Measurements from ENCODE around the gene SH3GL3.

Gene SH3GL3

DNA sequence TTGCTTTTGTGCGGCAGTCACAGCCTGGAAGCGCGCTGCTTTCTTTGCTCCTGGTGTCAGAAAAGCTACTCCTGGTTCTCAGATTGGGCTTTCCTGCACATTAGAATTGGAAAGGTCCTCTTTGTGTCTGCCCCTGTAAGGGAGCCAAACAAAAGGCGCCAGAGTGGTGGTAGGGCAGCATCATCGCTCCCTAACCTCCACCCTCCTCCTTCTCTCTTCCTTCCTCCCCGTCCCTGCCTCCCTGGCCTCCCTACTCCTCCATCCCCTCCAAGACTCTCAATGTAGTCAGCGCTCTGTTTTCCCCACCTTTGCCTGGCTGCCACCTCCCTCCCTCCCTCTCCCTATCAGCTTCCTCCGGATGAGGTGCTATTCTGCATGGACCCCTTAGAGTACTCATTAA is 65.3 kb downstream of the SH3GL3 start:
- no peak for DNase-seq

DNA sequence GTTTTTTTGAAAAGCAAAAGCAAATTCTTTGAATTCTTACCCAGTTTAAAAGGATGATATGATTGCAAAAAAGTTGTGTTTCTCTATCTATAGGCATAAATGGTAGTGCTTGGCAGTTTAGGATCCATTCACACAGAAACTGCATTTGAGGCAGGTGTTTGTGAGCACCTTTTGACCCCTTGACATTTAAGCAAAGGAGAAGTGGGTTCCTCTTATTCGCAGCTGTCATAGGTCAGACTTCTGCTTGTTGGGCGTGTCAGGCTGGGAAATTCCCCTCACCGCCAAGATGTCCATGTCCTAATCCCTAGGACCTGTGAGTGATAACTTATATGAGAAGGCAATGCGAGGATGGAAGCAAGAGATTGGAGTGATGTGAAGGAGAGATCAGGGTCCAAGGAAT is 67.4 kb downstream of the SH3GL3 start:
- no peak for DNase-seq

DNA sequence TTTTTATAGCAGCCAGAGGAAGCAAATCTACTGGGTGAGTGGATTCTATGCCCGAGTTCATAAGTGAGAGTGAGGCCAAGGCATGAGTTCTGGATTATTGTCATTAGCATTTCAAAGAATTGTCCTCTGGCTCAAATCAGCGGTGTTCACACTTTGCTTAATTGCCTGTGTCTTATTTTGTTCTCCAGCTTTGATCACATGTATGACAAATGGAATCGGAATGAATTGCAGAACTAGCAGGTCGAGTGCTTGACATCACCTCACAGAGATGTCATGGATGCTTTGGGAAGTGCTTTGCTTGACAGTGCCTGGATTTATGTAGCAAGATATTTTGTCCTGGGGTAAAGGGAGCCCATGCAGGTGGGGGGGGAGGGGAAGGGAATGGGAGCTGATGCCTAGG is 68.0 kb downstream of the SH3GL3 start:
- DNase-seq: no peak

DNA sequence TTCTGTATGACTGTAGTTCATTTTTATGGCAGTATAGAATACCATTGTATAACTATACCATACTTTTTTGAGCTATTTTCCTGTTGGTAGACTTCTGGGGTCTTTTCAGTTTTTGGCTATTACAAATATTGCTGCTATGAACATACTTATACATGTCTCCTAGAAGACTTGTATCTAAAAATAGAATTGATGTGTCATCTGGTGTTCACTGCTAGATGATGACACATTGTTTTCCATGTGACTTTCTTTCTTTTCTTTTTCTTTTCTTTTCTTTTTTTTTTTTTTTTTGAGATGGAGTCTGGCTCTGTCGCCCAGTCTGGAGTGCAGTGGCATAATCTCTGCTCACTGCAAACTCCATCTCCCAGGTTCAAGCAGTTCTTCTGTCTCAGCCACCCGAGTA is 69.8 kb downstream of the SH3GL3 start:
- DNase-seq: no peak

DNA sequence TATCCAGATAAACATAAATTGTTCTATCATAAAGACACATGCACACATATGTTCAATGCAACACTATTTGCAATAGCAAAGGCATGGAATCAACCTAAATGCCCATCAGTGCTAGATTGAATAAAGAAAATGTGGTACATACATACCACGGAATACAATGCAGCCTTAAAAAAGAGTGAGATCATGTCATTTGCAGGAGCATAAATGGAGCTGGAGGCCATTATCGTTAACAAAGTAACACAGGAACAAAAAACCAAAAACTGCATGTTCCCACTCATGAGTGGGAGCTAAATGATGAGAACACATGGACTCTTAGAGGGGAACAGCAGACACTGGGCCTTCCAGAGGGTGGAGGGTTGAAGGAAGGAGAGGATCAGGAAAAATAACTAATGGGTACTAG is 79.2 kb downstream of the SH3GL3 start:
- no peak for DNase-seq

DNA sequence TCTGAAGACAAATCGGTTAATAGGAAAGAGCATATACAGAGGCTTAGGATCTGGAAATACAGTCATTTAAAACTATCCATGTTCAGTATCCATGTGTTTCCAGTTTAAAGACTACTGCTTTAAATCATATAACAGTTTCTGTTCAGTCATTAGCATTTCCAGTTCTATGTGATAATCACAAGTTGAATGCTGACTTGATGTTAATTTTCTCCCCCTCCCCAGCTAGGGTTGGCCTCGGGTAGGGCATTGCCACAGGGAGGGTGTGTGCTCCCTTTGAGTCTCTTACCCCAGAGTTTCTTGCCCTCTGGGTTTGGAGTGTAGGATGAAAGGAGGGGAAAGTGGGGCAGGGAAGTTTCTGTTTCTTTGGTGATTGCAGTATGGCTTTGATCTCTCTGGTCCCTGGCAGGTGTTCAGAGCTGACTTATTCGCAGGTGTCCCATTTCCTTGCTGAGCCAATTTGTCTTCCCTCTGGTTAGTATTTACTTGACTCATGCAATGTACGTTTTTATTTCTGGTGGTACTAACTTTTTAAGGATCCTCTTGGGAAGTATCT is 86.3 kb downstream of the SH3GL3 start:
- no peak for DNase-seq

DNA sequence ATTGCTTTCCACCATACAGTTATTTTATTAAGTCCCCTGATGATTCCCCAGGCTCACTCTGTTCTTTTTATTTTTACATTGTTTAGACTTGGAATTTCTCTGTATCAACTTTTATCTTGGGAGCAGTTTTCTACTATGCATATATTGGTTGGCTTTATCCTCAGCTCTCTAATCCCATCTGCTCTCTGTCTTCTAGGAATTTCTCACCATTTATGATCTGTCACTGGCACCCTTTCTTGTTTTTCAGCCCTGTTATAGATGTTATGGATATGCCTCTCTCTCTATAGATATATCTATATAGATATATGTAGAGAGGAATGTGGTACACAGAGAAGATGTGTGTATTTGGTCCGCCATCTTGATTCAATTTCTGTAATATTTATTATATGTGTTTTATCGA is 90.5 kb downstream of the SH3GL3 start:
- no peak for DNase-seq

DNA sequence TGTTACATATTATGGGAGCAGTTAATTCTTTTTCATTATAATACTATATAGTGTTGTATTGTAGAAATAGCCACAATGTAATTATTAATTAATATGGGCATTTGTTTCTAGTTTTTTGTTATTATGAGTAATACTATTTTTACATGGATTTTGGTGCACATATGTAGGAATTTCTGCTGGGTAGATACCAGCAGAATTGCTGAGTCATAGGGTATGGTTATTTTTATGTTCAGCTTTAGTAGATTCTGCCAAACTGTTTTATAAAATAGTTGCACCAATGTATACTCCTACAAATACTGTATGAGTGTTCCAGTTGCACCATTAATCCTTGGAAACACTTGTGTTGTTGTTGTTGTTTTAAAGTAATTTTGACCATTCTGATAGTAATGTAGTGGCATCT is 91.5 kb downstream of the SH3GL3 start:
- DNase-seq: no peak

DNA sequence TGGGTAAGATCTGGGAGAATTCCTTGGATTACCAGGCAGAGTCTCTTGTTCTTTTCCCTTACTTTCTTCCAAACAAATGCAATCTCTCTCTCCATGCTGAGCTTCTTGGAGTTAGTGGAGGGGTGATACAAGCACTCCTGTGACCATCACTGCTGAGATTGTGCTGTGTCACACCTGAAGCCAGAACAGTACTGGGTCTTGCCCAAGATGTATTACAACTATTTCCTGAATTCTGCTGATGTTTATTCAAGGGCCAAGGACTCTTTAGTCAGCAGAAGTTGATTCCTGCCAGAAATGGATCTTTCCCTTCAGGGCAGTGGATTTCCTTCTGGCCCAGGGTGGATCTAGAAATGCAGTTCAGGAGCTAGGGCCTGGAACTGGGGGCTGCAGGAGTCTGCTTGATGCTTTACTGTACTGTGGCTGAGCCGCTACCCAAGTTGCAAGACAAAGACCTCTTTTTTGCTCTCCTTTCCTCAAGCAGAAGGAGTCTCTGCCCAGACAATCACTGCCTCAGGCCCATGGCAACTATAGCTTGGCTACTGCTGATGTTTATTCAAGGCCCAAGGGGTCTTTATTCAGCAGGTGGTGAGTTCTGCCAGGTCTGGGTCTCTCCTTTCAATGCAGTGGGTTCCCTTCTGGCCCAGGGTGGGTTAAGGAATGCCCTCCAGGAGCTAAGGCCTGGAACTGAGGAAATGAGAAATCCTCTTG is 98.8 kb downstream of the SH3GL3 start:
- DNase-seq: no peak

DNA sequence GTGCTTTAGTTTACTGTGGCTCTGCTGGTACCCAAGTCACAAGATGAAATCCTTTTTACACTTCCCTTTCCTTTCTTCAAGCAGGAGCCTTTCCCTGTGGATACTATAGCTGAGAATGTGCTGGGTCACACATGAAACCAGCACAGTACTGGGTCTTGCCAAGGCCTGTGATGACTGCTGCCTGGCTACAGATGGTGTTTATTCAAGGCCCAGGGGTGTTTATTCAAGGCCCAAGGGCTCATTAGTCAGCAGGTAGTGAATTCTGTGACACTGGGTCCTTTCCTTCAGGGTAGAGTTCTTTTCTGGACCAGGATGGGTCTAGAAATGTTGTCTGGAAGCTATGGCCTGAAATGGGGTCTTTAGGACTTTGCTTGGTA is 99.4 kb downstream of the SH3GL3 start:
- DNase-seq: no peak

DNA sequence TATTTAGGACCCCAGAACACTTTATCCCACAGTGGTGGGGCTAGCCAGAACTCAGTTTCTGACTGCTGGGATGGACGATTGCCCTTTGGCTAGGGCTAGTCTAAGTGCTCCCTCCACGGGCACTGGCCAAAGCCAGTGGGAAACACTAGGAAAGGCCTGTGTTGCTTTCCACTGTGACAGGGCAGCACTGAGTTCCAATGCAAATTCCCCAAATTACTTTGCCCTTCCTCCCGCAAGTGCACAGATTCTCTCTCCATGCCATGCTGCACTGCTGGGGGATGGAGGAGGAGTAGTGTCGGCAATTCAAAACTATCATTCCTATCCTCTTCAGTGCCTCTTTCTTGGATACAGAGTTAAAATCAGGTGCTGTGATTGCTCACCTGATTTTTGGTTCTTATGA is 100.0 kb downstream of the SH3GL3 start:
- no peak for DNase-seq

DNA sequence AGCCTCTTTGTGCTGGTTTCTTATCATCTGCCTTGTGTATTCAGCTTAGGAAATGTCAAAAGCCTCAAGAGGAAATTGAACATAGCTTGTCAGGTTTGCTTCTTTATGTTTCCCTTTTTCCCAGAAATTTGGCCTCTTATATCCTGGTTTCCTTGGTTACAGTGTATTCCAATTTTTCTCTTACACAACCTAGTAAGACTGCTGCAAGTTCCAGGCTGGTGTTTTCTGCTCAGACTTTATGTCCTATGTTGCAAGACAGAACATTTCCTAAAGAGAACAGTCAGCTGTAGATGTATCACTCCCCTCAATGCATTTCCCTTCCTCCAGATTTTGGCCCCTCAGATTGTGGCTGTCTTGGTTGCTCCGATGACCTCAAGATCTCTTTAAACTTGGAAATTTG is 102.5 kb downstream of the SH3GL3 start:
- DNase-seq: no peak

DNA sequence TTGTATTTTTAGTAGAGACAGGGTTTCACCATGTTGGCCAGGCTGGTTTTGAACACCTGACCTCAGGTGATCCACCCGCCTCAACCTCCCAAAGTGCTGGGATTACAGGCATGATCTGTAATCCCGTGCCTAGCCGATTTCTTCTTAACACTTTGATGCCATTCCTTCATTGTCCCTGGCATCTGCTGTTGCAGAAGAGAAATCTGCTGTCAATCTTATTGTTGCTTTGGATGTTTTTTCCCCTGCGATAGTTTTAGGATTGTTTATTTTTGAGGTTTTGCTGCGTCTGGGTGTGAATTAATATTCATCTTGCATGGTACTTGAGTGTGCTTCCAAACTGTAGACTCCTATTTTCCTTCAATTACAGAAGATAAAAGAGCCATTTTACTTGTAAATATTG is 107.4 kb downstream of the SH3GL3 start:
- DNase-seq: no peak

DNA sequence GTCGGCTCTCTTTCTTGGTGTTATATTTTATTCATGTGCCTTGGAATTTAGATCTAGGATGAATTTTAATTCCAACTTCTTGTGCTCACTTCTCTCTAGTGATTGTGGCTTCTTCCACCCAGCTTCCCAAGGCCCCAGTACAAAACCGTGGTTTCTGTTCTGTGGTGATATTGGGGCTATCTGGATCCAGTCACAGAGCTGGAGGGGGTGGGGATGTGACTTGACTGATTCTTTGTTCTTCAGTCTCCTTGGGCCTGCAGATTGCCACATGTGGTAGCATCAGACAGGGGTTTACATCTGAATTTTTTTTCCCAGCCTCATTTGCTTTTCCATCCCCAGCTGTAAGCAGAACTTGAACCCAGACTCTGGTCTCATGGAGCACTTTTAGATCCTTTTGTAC is 108.2 kb downstream of the SH3GL3 start:
- DNase-seq: no peak

DNA sequence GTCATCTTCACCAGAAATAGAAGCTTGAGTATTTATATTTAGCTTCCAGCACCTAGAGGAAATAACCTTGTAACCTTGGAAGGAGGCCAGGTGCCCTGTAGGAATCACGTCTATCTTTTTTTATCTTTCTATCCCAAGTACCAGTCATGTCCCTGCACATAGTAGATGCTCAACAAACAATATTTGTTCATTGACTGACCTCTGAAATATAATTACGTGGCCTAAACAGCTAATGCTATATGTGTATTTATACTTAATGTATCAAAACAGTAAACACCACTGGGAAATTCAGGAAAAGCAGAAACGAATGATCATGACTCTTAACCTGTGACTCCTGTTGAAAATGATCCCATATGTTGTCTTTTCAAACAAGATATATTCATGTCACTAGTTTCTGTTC is 108.9 kb downstream of the SH3GL3 start:
- no peak for DNase-seq

DNA sequence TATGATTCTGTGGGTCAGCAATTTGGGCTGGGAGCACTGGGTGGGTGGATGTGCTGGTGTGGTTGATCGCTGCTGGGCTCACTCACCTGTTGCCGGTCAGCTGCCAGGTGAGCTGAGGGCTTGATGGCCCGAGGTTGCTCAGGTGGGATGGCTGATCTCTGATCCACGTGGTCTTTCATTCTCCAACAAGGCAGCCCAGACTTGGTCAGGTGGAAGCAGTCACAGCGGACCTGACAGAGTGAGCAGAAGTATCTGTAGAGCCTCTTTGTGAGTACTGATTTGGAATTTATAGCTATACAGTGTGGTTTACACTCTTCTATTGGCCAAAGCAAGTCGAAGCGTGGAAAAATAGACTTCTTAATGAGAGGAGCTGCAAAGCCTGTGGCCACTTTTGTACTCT is 109.6 kb downstream of the SH3GL3 start:
- no peak for DNase-seq

DNA sequence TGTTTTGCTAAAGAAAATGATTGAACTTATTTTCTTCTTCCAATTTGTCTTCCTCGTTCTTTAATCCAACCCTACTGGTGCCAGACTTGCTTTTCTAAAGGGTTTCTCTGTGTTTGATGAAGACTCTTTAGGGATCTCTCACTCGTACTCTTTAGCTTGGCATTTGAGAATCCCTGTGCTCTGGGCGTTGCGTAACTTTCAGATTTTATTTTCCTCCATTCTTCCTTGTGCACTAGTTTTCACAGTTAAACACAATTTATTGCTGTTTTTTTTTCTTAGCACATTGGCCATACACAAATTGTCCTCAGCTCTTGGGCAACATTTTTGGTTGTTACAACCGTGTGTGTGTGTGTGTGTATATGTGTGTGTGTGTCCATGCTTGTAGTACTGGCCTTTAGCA is 111.0 kb downstream of the SH3GL3 start:
- no peak for DNase-seq

DNA sequence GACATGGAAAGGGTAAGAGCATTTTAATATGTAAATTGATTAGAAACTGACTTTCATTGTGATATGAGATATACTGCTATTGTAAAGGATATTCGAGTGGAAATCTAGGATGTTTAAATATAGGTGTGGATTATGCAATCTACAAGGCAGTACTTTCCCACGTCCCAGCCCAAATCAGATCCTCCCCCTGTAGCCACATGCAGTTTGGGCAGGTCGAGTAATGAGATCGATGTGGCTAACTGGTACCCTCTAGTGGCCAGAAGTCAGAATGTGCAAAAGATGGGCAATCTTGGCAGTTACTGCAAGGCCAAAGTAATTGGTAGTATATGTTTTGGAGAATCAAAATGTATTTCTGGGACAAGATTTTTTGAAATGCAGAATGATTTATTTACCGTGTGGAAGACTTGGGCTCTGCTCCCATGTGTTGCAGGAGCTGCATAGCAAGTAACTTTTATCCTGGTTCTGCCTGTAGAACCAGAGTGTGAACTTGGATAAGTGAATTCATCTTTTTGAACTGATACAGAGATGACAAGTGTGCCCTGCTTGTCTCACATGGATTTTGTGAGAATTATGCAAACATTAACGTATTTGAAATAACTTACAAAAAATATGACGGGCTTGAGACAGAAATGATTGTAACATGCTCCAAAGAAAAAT is 112.3 kb downstream of the SH3GL3 start:
- DNase-seq: peak; percentile 34

DNA sequence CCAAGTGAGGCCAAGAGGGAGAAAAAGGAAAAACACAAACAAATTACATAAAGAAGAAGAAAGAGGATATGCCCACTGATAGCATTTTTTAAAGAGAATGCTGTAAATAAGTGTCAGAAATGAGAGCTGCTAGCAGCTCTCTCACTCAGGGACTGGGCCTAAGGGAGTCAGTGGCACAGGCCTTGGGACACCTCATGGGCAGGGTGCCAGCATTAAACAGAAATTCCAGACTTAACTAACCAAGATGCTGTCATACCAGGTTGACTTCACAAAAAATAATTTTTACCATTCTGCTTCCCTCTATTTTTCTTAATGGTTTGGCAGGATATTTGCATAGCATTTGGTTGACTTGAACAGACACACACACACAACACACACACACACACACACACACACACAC is 114.5 kb downstream of the SH3GL3 start:
- no peak for DNase-seq

DNA sequence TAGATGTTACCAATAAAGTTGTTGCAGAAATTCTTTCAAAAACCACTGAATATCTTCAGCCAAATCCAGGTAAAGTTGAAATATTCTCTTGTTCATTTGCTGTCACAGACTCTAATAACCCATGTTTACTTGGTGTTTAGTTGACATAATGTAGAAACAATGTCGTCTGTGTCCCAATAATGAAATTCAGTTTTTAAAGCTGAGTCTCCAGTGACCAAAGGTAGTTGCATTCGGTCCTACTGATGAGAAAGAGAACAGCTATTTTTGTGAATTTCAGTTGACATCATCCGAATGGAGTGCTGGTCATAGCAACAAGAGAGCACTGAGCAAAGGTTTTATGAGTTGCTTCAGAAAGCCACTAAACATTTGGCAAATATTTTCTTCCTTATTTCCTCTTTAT is 118.0 kb downstream of the SH3GL3 start:
- no peak for DNase-seq

DNA sequence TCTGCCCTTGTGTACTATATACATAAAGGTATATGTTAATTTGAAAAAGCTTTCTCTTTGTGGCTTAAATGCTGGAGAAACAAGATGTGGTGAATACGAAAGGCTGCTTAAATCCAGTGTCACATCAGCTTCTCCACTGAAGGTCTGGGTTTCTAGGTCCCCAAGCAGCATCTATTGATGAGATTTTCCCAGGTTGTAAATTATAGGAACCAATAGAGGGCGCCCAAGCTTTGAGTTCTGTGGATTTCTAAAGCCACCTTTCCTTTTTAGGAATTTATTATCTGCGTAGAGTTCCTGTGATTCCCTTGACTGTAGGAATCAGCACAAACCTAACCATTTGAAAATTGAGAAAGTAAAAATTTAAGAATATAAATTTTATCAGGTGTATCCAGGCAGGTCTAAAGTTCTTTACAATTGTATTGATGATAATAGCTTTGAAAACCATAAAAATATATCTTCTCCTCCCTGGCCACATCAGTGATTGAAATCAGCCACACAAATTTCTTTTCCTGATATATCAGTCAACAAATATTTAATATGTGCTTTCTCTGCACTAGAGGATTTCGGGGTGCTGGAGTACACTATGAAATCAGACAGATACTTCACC is 118.5 kb downstream of the SH3GL3 start:
- no peak for DNase-seq

DNA sequence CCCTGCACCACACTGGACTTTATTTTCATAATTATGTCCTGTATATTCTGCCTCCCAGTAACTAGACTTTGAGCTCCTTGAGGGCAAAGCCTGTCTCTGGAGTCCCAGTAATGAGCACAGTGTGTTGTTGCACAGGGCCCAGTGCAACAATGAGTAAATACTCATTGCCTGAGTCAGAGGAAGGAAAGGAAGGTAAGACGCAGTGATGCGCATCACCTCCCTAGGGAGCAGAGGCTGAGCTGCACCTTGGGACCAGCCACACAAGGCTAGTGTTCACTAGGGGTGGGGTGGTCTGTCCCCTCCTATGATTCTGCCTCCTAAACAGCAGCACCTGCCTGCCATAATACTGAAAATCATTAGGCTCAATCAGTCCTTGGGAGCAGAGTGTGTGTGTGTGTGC is 120.2 kb downstream of the SH3GL3 start:
- DNase-seq: no peak

DNA sequence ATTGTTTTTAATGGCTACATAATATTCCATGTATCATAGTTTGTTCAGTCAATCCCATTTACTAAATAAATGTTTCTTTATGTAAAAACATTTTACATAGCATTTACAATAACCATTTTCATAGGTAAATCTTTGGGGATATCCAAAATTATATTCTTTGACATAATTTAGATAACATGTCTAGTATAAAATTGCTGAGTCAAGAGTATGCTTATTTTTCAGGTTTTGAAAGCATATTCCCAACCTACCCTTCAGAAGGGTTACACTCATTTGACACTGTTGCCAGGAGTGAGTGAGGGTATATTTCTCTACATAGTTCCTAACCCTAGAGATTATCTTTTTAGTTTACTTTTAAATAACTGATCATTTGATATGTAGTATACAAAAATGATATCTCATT is 122.2 kb downstream of the SH3GL3 start:
- DNase-seq: no peak

DNA sequence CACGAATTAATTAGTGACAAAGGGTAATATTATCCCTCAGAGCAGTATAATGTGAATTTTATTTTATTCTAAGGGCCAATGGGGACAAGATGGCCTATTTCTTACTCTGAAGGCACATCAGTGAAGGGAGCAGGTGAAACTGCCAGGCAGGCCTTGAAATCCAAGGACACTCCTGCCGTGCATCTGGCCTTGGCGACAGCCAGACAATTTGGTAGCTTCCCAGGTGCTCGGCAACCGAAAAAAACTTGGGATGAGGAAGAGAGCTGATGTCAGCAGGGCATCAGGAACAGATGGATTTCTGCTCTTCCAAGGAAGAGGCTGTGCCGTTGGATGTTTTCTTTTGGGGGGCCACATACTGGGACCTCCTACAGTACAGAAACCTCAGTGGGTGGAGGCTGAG is 123.6 kb downstream of the SH3GL3 start:
- DNase-seq: no peak
